ENCODE results near the gene PPP2R5A.

Gene PPP2R5A

DNA sequence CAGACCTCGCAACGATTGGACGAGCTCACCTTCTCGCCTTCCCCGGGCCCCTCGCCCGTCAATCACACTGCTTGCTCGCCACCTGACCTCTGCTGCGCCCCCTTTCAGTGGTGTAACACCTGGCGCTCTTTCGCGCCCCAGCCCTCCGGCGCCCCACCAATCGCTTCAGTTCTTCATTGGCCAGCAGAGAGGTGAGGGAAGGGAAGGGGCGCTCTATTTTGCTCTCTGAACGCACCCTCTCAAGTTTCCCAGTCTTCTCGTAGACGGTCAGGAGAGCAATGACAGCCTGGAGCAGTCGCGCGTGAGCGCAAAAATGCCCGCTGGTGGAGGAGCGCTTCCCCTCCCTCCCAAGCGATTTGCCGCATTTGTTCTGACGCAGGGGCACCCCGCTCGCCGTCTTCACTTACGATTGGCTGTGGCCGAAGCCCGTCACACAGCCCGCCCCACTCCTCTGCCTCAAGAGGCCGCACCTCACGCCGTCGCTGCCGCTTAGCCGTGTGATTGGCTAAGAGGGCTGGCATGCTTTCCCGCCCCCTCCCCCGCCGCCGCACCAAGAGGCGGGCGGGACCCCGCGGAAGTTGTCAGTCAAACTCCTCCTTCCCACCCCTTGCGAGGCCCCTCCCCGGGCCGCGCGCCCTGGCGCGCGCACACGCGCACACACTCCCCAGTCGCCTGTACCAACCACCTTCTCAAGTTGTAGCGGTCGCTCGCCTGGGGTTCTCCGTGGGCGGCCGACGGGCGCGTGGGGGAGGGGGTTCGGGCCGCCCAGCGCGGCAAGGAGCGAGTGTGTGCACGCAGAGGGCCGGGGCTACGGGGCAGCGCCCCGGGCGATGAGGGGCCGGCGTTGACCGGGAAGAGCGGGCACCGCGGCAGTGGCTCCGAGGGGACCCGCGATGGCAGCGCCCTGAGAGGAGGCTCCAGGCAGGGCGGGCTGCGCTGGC, at the start of gene PPP2R5A:
TSS of gene PPP2R5A (plus strand) at position 667 of the 941 bp plus-strand sequence. CDS start 701 bp downstream, outside the sequence.
- H3K27ac ChIP-seq (ENCODE audit: low read depth, low read length), result peak within 1 kb of the TSS; percentile 98
- H3K9me3 ChIP-seq (ENCODE audit: control insufficient read depth in 1 of 2, low read length in 2 of 2), result no peaks in the 10 kb centered on the region
- H3K4me1 ChIP-seq (ENCODE audit: control insufficient read depth in 1 of 2, insufficient read depth in 2 of 2, low read length in 2 of 2), result peaks cover 23 to 27% of the 10 kb centered on the region in 2 donors
- no peaks in the 10 kb centered on the region for H3K27me3 ChIP-seq (ENCODE audit: control insufficient read depth in 1 of 2, insufficient read depth in 2 of 2, low read length in 2 of 2)
- H3K36me3 ChIP-seq (ENCODE audit: control insufficient read depth in 1 of 2, insufficient read depth in 2 of 2, low read length in 2 of 2), result no peaks in the 10 kb centered on the region
- peak within 1 kb of the TSS; percentile 94 to 97 for H3K4me3 ChIP-seq (ENCODE audit: low read depth in 1 of 2, low read length in 2 of 2)
- H3K9ac ChIP-seq (ENCODE audit: low read depth in 1 of 2, low read length in 2 of 2), result peak within 1 kb of the TSS; percentile 95 to 99

- no peaks in the 10 kb centered on the region for H3K27me3 ChIP-seq (ENCODE audit: control insufficient read depth in 1 of 2, insufficient read depth in 2 of 2, low read length in 2 of 2)
- H3K36me3 ChIP-seq (ENCODE audit: control insufficient read depth in 1 of 2, insufficient read depth in 2 of 2, low read length in 2 of 2), result no peaks in the 10 kb centered on the region
- H3K9me3 ChIP-seq (ENCODE audit: control insufficient read depth in 1 of 2, low read length in 2 of 2), result no peaks in the 10 kb centered on the region
- no peak overlapping the region for H3K9ac ChIP-seq (ENCODE audit: low read depth in 1 of 2, low read length in 2 of 2)
- peak overlapping the region in 1 of 2 donors; percentile 2 for H3K4me3 ChIP-seq (ENCODE audit: low read depth in 1 of 2, low read length in 2 of 2)
- H3K27ac ChIP-seq (ENCODE audit: low read depth, low read length), result no peak overlapping the region
- H3K4me1 ChIP-seq (ENCODE audit: control insufficient read depth in 1 of 2, insufficient read depth in 2 of 2, low read length in 2 of 2), result peaks cover 26 to 34% of the 10 kb centered on the region in 2 donors
Measured at GRCh38 chr1:212235857-212236256, 49.4 kb upstream of the PPP2R5A start.

GRCh38 chr1:212236664-212237220, 48.5 kb upstream of the PPP2R5A start:
- H3K36me3 ChIP-seq (ENCODE audit: control insufficient read depth in 1 of 2, insufficient read depth in 2 of 2, low read length in 2 of 2), result no peaks in the 10 kb centered on the region
- no peak overlapping the region for H3K9ac ChIP-seq (ENCODE audit: low read depth in 1 of 2, low read length in 2 of 2)
- H3K4me1 ChIP-seq (ENCODE audit: control insufficient read depth in 1 of 2, insufficient read depth in 2 of 2, low read length in 2 of 2), result peaks cover 26 to 34% of the 10 kb centered on the region in 2 donors
- no peak overlapping the region for H3K27ac ChIP-seq (ENCODE audit: low read depth, low read length)
- no peak overlapping the region for H3K4me3 ChIP-seq (ENCODE audit: low read depth in 1 of 2, low read length in 2 of 2)
- H3K27me3 ChIP-seq (ENCODE audit: control insufficient read depth in 1 of 2, insufficient read depth in 2 of 2, low read length in 2 of 2), result no peaks in the 10 kb centered on the region
- H3K9me3 ChIP-seq (ENCODE audit: control insufficient read depth in 1 of 2, low read length in 2 of 2), result no peaks in the 10 kb centered on the region

GRCh38 chr1:212237651-212238050, 47.6 kb upstream of the PPP2R5A start:
- H3K27me3 ChIP-seq (ENCODE audit: control insufficient read depth in 1 of 2, insufficient read depth in 2 of 2, low read length in 2 of 2), result no peaks in the 10 kb centered on the region
- no peak overlapping the region for H3K27ac ChIP-seq (ENCODE audit: low read depth, low read length)
- H3K4me3 ChIP-seq (ENCODE audit: low read depth in 1 of 2, low read length in 2 of 2), result no peak overlapping the region
- no peaks in the 10 kb centered on the region for H3K36me3 ChIP-seq (ENCODE audit: control insufficient read depth in 1 of 2, insufficient read depth in 2 of 2, low read length in 2 of 2)
- peaks cover 26 to 34% of the 10 kb centered on the region in 2 donors for H3K4me1 ChIP-seq (ENCODE audit: control insufficient read depth in 1 of 2, insufficient read depth in 2 of 2, low read length in 2 of 2)
- no peak overlapping the region for H3K9ac ChIP-seq (ENCODE audit: low read depth in 1 of 2, low read length in 2 of 2)
- H3K9me3 ChIP-seq (ENCODE audit: control insufficient read depth in 1 of 2, low read length in 2 of 2), result no peaks in the 10 kb centered on the region

DNA sequence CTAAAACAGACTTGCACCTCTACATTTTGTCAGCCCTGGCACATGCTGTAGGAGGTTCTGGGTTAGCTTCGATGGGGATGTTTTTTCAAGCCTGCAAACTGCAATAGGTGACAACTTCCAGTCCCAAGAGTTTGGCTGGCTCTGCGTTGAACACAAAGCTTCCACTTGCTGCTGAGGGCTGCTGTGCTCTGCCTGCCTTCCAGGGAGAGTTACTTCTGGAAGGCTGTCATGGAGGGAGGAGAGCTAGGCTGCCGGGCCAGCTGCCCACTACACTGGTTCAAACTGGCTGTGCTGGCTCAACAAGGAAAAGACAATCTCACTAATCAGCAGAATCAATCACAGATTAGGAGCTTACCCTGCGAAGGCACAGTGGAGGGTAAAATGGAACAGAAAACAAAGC, 46.7 kb upstream of the PPP2R5A start:
- peak overlapping the region in 1 of 2 donors; percentile 20 for H3K9ac ChIP-seq (ENCODE audit: low read depth in 1 of 2, low read length in 2 of 2)
- no peaks in the 10 kb centered on the region for H3K27me3 ChIP-seq (ENCODE audit: control insufficient read depth in 1 of 2, insufficient read depth in 2 of 2, low read length in 2 of 2)
- no peaks in the 10 kb centered on the region for H3K36me3 ChIP-seq (ENCODE audit: control insufficient read depth in 1 of 2, insufficient read depth in 2 of 2, low read length in 2 of 2)
- peaks cover 26 to 34% of the 10 kb centered on the region in 2 donors for H3K4me1 ChIP-seq (ENCODE audit: control insufficient read depth in 1 of 2, insufficient read depth in 2 of 2, low read length in 2 of 2)
- H3K27ac ChIP-seq (ENCODE audit: low read depth, low read length), result no peak overlapping the region
- H3K4me3 ChIP-seq (ENCODE audit: low read depth in 1 of 2, low read length in 2 of 2), result no peak overlapping the region
- H3K9me3 ChIP-seq (ENCODE audit: control insufficient read depth in 1 of 2, low read length in 2 of 2), result no peaks in the 10 kb centered on the region

- no peaks in the 10 kb centered on the region for H3K36me3 ChIP-seq (ENCODE audit: control insufficient read depth in 1 of 2, insufficient read depth in 2 of 2, low read length in 2 of 2)
Measured at GRCh38 chr1:212241501-212241900, 43.7 kb upstream of the PPP2R5A start.

GRCh38 chr1:212241957-212242287, 43.3 kb upstream of the PPP2R5A start:
- Histone ChIP-seq H3K9me3 (ENCODE audit: control insufficient read depth in 1 of 2, low read length in 2 of 2) (no peaks in the 10 kb centered on the region), H3K4me3 (ENCODE audit: low read depth in 1 of 2, low read length in 2 of 2) (no peak overlapping the region), H3K4me1 (ENCODE audit: control insufficient read depth in 1 of 2, insufficient read depth in 2 of 2, low read length in 2 of 2) (peaks cover 15% of the 10 kb centered on the region in 2 donors), H3K27me3 (ENCODE audit: control insufficient read depth in 1 of 2, insufficient read depth in 2 of 2, low read length in 2 of 2) (no peaks in the 10 kb centered on the region), H3K27ac (ENCODE audit: low read depth, low read length) (no peak overlapping the region), H3K9ac (ENCODE audit: low read depth in 1 of 2, low read length in 2 of 2) (no peak overlapping the region), H3K36me3 (ENCODE audit: control insufficient read depth in 1 of 2, insufficient read depth in 2 of 2, low read length in 2 of 2) (no peaks in the 10 kb centered on the region)

More at GRCh38 chr1:212241501-212241900, 43.7 kb upstream of the PPP2R5A start:
- Histone ChIP-seq H3K4me1 (ENCODE audit: control insufficient read depth in 1 of 2, insufficient read depth in 2 of 2, low read length in 2 of 2) (peaks cover 19% of the 10 kb centered on the region in 2 donors), H3K4me3 (ENCODE audit: low read depth in 1 of 2, low read length in 2 of 2) (no peak overlapping the region), H3K9ac (ENCODE audit: low read depth in 1 of 2, low read length in 2 of 2) (no peak overlapping the region), H3K27me3 (ENCODE audit: control insufficient read depth in 1 of 2, insufficient read depth in 2 of 2, low read length in 2 of 2) (no peaks in the 10 kb centered on the region), H3K27ac (ENCODE audit: low read depth, low read length) (no peak overlapping the region), H3K9me3 (ENCODE audit: control insufficient read depth in 1 of 2, low read length in 2 of 2) (no peaks in the 10 kb centered on the region)

DNA sequence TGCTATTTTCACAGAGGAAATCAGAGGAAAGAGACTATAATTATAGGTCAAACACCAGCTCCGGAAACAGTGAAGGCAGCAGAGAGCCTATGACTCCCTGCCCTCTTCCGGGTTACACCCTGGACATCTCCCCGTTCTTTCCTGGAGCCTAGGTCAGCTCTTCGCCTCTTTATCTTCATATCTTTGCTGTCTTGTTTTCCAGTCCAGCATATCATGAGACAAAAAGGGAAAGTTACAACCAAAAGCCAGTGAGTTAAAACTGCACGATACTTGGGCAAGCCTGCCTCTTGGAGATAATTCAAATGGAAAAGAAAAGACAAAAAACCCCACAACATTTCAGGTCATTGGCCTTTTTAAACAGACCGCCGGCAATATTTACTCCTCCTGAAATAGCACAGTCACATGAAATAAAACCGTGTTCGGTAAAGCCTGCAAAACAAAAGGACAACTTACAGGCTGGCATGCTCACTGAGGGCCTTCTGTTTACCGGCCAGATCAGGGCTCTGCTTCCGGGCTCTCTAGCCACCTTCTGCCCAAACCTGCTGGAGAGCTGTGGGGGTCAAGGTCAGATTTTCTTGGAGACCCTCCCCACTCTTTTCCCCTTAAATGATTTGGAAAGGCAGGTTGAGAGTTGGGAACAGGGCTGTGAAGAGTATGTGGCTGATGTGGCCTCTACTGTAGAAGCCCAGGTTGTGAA, 42.8 kb upstream of the PPP2R5A start:
- Histone ChIP-seq H3K4me1 (ENCODE audit: control insufficient read depth in 1 of 2, insufficient read depth in 2 of 2, low read length in 2 of 2) (peaks cover 10 to 12% of the 10 kb centered on the region in 2 donors), H3K36me3 (ENCODE audit: control insufficient read depth in 1 of 2, insufficient read depth in 2 of 2, low read length in 2 of 2) (no peaks in the 10 kb centered on the region), H3K4me3 (ENCODE audit: low read depth in 1 of 2, low read length in 2 of 2) (no peak overlapping the region), H3K27me3 (ENCODE audit: control insufficient read depth in 1 of 2, insufficient read depth in 2 of 2, low read length in 2 of 2) (no peaks in the 10 kb centered on the region), H3K27ac (ENCODE audit: low read depth, low read length) (no peak overlapping the region), H3K9me3 (ENCODE audit: control insufficient read depth in 1 of 2, low read length in 2 of 2) (no peaks in the 10 kb centered on the region), H3K9ac (ENCODE audit: low read depth in 1 of 2, low read length in 2 of 2) (no peak overlapping the region)

DNA sequence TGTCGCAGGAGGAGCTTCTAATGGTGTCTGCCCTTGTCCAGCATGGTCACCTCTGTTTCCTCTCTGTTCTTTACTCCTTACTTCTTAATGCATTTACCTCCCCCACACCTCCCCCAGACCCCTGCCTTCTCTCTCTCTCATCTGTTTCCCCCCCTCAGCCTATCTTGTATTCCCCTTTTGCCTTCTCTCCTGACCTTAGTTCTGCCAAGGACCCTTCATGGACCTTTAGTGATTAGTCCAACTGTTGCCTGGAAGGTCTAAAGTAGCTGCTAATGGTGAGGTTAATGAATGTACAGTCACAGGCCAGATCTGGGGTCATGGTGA, 42.3 kb upstream of the PPP2R5A start:
- Histone ChIP-seq H3K4me3 (ENCODE audit: low read depth in 1 of 2, low read length in 2 of 2) (no peak overlapping the region), H3K36me3 (ENCODE audit: control insufficient read depth in 1 of 2, insufficient read depth in 2 of 2, low read length in 2 of 2) (no peaks in the 10 kb centered on the region), H3K9me3 (ENCODE audit: control insufficient read depth in 1 of 2, low read length in 2 of 2) (no peaks in the 10 kb centered on the region), H3K9ac (ENCODE audit: low read depth in 1 of 2, low read length in 2 of 2) (no peak overlapping the region), H3K27ac (ENCODE audit: low read depth, low read length) (no peak overlapping the region), H3K27me3 (ENCODE audit: control insufficient read depth in 1 of 2, insufficient read depth in 2 of 2, low read length in 2 of 2) (no peaks in the 10 kb centered on the region), H3K4me1 (ENCODE audit: control insufficient read depth in 1 of 2, insufficient read depth in 2 of 2, low read length in 2 of 2) (peaks cover 6 to 11% of the 10 kb centered on the region in 2 donors)

DNA sequence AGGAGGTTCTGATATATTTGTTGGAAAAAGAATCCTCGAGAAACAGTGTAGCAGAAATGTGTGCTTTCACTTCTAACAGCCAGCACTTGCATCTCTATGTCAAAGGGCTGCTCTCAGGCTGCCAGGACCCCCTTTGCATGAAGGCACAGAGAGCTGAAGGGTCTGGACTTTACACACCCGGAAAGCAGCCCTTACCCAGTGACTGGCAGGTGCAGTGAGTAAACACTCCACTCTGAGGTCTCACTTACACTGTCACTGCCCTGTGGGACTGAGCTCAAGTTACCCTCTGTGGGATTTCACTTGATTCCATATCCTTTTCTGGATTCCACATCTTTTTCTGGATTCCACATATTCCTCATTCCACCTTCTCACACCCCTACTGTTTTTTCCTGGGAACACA, 40.8 kb upstream of the PPP2R5A start:
- no peaks in the 10 kb centered on the region for H3K4me1 ChIP-seq (ENCODE audit: control insufficient read depth in 1 of 2, insufficient read depth in 2 of 2, low read length in 2 of 2)

More for the DNA sequence above, 40.8 kb upstream of the PPP2R5A start:
- no peaks in the 10 kb centered on the region for H3K27me3 ChIP-seq (ENCODE audit: control insufficient read depth in 1 of 2, insufficient read depth in 2 of 2, low read length in 2 of 2)
- H3K9ac ChIP-seq (ENCODE audit: low read depth in 1 of 2, low read length in 2 of 2), result no peak overlapping the region
- H3K4me3 ChIP-seq (ENCODE audit: low read depth in 1 of 2, low read length in 2 of 2), result no peak overlapping the region
- H3K9me3 ChIP-seq (ENCODE audit: control insufficient read depth in 1 of 2, low read length in 2 of 2), result no peaks in the 10 kb centered on the region
- no peak overlapping the region for H3K27ac ChIP-seq (ENCODE audit: low read depth, low read length)
- H3K36me3 ChIP-seq (ENCODE audit: control insufficient read depth in 1 of 2, insufficient read depth in 2 of 2, low read length in 2 of 2), result no peaks in the 10 kb centered on the region
